HEK293 (cell line): Measurements from ENCODE around the gene CDC42EP2.

Source experiments
- CTCF ChIP-seq: fragments of 450-650 bp; formaldehyde crosslinking; IDR thresholded peaks from 2 replicates; pipeline ENCODE4 v1.5.1; 2016; ENCODE audit warnings: missing biosample characterization, missing genetic modification characterization
- GLIS1 ChIP-seq: fragments of 450-650 bp; formaldehyde crosslinking; IDR thresholded peaks from 2 replicates; pipeline ENCODE4 v1.5.1; 2016; ENCODE audit warnings: missing biosample characterization, missing genetic modification characterization
- PBX3 ChIP-seq: sonication (generic); formaldehyde crosslinking; IDR thresholded peaks from 2 replicates; pipeline ENCODE4 v1.8.1; 2022; ENCODE audit warnings: mild to moderate bottlenecking, moderate library complexity, missing genetic modification reagents
- SP7 ChIP-seq: fragments of 450-650 bp; formaldehyde crosslinking; IDR thresholded peaks from 2 replicates; pipeline ENCODE4 v1.5.1; 2016; ENCODE audit warnings: missing biosample characterization, missing genetic modification characterization
- TSHZ1 ChIP-seq: fragments of 450-650 bp; formaldehyde crosslinking; IDR thresholded peaks from 2 replicates; pipeline ENCODE4 v1.5.1; 2016; ENCODE audit warnings: missing biosample characterization, missing genetic modification characterization, borderline replicate concordance

GRCh38 chr11:65316227-65317024 lies 1.8 kb downstream of the CDC42EP2 start:
- TF ChIP-seq SP7 (tag by site-specific recombination) (no peak), TSHZ1 (tag by site-specific recombination) (no peak), GLIS1 (no peak), PBX3 (CRISPR knock-in tag) (no peak), CTCF (no peak)
